ENCODE results near the gene PAPPA2.
"Not testable (repeated sequence)": the region's sequence is repeated elsewhere in the genome, so short reads cannot be mapped to it uniquely, and the experiment has no call there.

Gene PAPPA2

GRCh38 chr1:176559474-176559873 lies 96.5 kb downstream of the PAPPA2 start:
- TF ChIP-seq, protein P1, sequence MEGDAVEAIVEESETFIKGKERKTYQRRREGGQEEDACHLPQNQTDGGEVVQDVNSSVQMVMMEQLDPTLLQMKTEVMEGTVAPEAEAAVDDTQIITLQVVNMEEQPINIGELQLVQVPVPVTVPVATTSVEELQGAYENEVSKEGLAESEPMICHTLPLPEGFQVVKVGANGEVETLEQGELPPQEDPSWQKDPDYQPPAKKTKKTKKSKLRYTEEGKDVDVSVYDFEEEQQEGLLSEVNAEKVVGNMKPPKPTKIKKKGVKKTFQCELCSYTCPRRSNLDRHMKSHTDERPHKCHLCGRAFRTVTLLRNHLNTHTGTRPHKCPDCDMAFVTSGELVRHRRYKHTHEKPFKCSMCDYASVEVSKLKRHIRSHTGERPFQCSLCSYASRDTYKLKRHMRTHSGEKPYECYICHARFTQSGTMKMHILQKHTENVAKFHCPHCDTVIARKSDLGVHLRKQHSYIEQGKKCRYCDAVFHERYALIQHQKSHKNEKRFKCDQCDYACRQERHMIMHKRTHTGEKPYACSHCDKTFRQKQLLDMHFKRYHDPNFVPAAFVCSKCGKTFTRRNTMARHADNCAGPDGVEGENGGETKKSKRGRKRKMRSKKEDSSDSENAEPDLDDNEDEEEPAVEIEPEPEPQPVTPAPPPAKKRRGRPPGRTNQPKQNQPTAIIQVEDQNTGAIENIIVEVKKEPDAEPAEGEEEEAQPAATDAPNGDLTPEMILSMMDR (IDR thresholded peaks at IDR 0.05; ENCODE audit: low read length, missing control alignments), result no peak
- no peak for DNase-seq (ENCODE audit: low read depth)
- no peak overlapping the region for H3K4me3 ChIP-seq (replicated peaks; ENCODE audit: low read depth, low read length)

- TF ChIP-seq, protein P1 (IDR thresholded peaks at IDR 0.05; ENCODE audit: low read length, missing control alignments), result peak; percentile 76
- H3K4me3 ChIP-seq (replicated peaks; ENCODE audit: low read depth, low read length), result no peak overlapping the region
- DNase-seq (ENCODE audit: low read depth), result peak; percentile 66
Observed at GRCh38 chr1:176559878-176560277, 96.9 kb downstream of the PAPPA2 start.

DNA sequence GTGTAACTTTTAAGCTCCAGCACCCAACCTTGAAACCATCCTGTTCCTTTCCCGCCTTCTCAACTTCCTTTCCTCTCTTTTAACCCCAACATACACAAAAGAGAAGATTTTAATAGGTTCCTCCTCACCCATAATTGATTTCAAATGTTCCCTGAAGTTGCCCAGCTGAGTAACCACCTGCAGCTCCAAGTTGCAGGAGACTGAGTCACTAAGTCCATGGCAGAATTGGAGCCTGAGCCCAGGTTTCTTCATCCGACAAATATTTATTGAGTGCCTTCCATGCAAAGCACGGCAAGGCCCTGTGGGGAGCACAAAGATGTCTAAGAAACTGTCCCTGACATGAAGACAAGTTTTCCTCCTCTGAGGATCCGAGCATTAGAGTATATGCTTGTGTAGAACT lies 97.7 kb downstream of the PAPPA2 start:
- no peak overlapping the region for H3K4me3 ChIP-seq (replicated peaks; ENCODE audit: low read depth, low read length)
- TF ChIP-seq, protein P1 (IDR thresholded peaks at IDR 0.05; ENCODE audit: low read length, missing control alignments), result no peak
- DNase-seq (ENCODE audit: low read depth), result no peak

DNA sequence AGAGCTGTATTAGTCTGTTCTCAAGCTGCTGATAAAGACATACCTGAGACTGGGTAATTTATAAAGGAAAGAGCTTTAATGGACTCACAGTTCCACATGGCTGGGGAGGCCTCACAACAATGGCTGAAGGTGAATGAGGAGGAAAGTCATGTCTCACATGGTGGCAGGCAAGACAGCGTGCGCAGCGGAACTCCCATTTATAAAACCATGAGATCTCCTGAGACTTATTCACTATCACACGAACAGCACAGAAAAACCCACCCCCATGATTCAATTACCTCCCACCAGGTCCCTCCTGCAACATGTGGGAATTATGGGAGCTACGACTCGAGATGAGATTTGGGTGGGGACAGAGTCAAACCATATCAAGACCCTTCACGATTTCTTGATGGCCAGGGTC lies 98.8 kb downstream of the PAPPA2 start:
- not testable (repeated sequence) for DNase-seq (ENCODE audit: low read depth); H3K4me3 ChIP-seq (replicated peaks; ENCODE audit: low read depth, low read length)

DNA sequence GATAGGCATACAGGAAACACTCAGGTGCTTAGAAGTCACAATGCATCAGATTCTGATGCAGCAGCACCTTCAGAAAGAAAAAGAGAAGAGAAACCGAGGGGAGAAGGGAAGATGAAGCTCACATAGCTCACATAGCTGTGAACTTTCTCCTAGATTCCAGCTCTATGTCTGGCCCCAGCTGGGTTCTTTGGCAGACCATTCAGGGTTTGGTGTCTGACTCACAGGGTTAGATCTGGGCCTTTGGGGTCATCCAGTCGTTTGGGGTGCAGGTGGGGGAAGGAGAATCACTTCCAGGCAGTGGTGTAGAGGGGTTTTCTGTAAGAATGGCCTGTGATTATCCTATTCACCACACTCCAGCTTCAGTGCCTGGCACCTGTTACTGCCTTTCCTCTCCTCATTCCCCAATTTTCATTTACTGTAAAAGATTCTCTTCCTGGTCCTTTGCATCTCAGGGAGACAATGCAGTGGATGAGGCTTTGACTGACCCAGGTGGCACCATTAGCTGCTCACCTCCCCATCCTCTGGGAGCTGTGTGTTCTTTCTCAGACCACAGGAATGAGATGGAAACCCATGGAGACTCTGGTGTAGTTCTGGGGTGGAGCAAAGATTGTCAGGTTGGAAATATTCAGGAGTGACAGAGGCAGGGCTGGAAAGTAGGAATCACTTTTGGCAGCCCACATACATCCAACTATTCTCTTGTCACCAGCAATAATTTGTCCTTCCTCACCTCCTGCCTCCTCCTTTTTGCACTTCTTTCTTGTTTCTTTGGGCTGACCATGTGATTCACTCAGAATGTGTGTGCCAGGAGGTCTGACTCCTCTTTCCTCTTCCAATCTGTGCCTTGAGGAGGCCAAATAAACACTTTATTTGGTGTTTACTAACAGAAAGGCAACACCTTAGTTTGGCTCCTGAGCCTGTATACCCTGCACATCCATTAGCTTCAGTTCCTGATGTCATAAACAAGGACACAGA lies 103.3 kb downstream of the PAPPA2 start:
- no peak overlapping the region for H3K4me3 ChIP-seq (replicated peaks; ENCODE audit: low read depth, low read length)
- TF ChIP-seq, protein P1 (IDR thresholded peaks at IDR 0.05; ENCODE audit: low read length, missing control alignments), result no peak
- DNase-seq (ENCODE audit: low read depth), result no peak

DNA sequence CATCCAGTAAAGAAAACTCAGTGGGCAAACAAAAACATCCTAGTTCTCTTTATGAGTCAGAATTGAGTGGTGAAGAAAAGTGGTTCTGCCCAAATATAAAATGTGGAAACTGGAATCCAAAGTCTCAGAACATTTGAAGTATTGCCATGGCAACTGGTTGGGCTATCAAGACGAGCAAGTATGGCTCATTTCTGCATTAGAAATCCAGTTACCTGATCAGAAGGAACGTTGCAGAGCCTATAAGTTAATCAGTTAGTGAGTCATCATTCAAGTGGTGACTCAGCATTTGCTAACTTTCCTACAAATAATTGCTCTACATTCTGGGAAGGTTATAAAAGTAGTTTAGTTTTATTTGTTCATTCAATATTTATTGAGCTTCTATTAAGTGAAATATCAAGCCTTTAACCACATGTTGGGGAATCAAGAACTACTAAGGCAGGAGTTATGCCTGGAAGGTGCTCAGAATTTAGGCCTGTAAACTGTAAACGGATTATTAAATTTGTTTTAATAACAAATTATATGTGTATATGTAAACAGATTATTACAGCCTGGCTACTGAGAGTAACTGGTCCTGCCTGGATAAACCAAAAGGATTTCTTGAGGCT lies 104.3 kb downstream of the PAPPA2 start:
- TF ChIP-seq, protein P1 (IDR thresholded peaks at IDR 0.05; ENCODE audit: low read length, missing control alignments), result no peak
- peak; percentile 6 for DNase-seq (ENCODE audit: low read depth)
- H3K4me3 ChIP-seq (replicated peaks; ENCODE audit: low read depth, low read length), result no peak overlapping the region

GRCh38 chr1:176568185-176568584 lies 105.2 kb downstream of the PAPPA2 start:
- TF ChIP-seq, protein P1 (IDR thresholded peaks at IDR 0.05; ENCODE audit: low read length, missing control alignments), result no peak
- no peak overlapping the region for H3K4me3 ChIP-seq (replicated peaks; ENCODE audit: low read depth, low read length)
- no peak for DNase-seq (ENCODE audit: low read depth)
